ENCODE results near the gene UGT2A2. TPM values are rescaled to one million over a fixed set of nuclear protein-coding genes. Genes with fewer than 3 reads are reported as not detected.
"Not testable (repeated sequence)": the region's sequence is repeated elsewhere in the genome, so short reads cannot be mapped to it uniquely, and the experiment has no call there.

Gene UGT2A2
- not detected for total RNA-seq

DNA sequence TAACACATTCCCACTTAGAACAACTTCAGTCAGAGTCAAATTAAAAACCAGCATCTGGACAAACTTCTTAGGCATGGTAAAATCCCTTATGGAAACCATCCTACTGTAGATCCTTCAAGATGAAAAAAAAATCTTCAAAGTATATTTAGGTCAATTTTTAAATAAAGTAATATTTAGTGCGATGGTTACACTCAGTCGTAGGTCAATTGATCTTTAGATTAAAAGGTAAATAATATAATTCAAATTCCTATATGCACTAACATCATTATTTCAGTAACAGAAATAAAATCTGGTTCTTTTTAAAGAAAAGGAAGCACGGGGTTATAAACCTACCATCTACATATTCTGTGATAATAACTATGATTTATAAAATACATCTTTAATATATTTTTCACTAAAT is at the start of gene UGT2A2:
TSS of gene UGT2A2 (minus strand) at position 101 of the 400 bp plus-strand sequence. CDS start at position 99, 2 bp downstream.
- DNase-seq: no peak
- no peaks in the 10 kb centered on the region for H3K27me3 ChIP-seq
- H3K36me3 ChIP-seq: no peaks in the 10 kb centered on the region
- intact Hi-C loops (cut with DNase I; ENCODE audit: low total_unique reads) (no loop called here), in situ Hi-C loops (cut with MboI; ENCODE audit: low pct_ligation_motif_present in 1 of 4, low pct_unique_long_range_greater_than_20kb in 1 of 4, low sequenced_read_pairs in 3 of 4) (no loop called here)
- TF ChIP-seq, protein P1, sequence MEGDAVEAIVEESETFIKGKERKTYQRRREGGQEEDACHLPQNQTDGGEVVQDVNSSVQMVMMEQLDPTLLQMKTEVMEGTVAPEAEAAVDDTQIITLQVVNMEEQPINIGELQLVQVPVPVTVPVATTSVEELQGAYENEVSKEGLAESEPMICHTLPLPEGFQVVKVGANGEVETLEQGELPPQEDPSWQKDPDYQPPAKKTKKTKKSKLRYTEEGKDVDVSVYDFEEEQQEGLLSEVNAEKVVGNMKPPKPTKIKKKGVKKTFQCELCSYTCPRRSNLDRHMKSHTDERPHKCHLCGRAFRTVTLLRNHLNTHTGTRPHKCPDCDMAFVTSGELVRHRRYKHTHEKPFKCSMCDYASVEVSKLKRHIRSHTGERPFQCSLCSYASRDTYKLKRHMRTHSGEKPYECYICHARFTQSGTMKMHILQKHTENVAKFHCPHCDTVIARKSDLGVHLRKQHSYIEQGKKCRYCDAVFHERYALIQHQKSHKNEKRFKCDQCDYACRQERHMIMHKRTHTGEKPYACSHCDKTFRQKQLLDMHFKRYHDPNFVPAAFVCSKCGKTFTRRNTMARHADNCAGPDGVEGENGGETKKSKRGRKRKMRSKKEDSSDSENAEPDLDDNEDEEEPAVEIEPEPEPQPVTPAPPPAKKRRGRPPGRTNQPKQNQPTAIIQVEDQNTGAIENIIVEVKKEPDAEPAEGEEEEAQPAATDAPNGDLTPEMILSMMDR (IDR thresholded peaks at IDR 0.05): no peak
- TF ChIP-seq POLR2A (IDR thresholded peaks at IDR 0.05) (no peak), POLR2AphosphoS5 (IDR thresholded peaks at IDR 0.05) (no peak), EP300 (IDR thresholded peaks at IDR 0.05; ENCODE audit: low read depth) (no peak)
- H3K4me3 ChIP-seq: no peak within 1 kb of the TSS
- H3K4me1 ChIP-seq: no peaks in the 10 kb centered on the region
- no peaks in the 10 kb centered on the region for H3K9me3 ChIP-seq
- H3K27ac ChIP-seq: no peak within 1 kb of the TSS
- WGBS, 2 donors (ENCODE audit: low coverage in 1 of 2): 85 to 88% methylated on average over 3 of the region's 3 CpGs

DNA sequence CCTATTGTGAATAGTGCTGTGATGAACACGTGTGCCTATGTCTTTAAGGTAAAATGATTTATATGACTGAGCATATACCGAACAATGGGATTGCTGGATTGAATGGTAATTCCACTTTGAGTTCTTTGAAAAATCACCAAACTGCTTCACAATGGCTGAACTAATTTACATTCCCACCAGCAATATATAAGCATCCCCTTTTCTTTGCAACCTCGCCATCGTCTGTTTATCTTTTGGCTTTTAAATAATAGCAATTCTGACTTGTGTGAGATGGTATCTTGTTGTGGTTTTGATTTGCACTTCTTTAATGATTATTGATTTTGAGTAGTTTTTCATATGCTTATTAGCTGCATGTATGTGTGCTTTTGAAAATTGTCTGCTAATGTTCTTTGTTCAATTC is 45.4 kb upstream of the UGT2A2 start:
- Histone ChIP-seq H3K9me3 (no peaks in the 10 kb centered on the region), H3K27ac (no peak overlapping the region), H3K36me3 (no peaks in the 10 kb centered on the region), H3K27me3 (no peaks in the 10 kb centered on the region), H3K4me1 (peaks cover 0 to 3% (median 1%) of the 10 kb centered on the region in 4 donors), H3K4me3 (no peak overlapping the region)
- TF ChIP-seq, protein P1 (IDR thresholded peaks at IDR 0.05): no peak
- TF ChIP-seq EP300 (IDR thresholded peaks at IDR 0.05; ENCODE audit: low read depth) (no peak), POLR2AphosphoS5 (IDR thresholded peaks at IDR 0.05) (no peak), POLR2A (IDR thresholded peaks at IDR 0.05) (no peak)
- in situ Hi-C loops (cut with MboI; ENCODE audit: low pct_ligation_motif_present in 1 of 4, low pct_unique_long_range_greater_than_20kb in 1 of 4, low sequenced_read_pairs in 3 of 4): loop anchor here (10.0 to 25.0 kb wide), 5 partner anchors 127 to 827 kb away; partner anchors contain the start of genes AMTN (in 2 of the 4) and ODAM (in 2 of the 4)
- intact Hi-C loops (cut with DNase I; ENCODE audit: low total_unique reads): no loop called here
- WGBS, 2 donors (ENCODE audit: low coverage in 1 of 2): 55 to 59% methylated on average over 4 of the region's 4 CpGs
- DNase-seq: no peak

DNA sequence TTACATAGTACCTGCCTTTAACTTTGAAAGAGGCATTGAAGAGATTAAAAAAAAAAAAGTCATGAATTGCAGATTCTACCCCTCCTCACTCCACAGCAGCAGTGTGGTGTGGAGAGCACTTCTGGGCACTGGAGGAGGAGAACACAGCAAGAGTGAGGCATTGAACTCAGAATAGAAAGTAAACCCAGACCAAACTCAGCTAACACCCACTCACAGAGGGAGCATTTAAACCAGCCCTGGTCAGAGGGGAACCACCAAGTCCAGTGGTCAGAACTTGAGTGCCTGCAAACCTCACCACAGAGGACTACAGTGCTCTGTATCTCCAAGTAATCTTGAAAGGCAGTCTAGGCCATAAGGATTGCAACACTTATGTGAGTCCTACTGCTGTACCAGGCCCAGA is 29.2 kb upstream of the UGT2A2 start:
- no peak for DNase-seq
- H3K36me3 ChIP-seq: no peaks in the 10 kb centered on the region
- no peak overlapping the region for H3K27ac ChIP-seq
- no peaks in the 10 kb centered on the region for H3K9me3 ChIP-seq
- in situ Hi-C loops (cut with MboI; ENCODE audit: low pct_ligation_motif_present in 1 of 4, low pct_unique_long_range_greater_than_20kb in 1 of 4, low sequenced_read_pairs in 3 of 4) (no loop called here), intact Hi-C loops (cut with DNase I; ENCODE audit: low total_unique reads) (no loop called here)
- TF ChIP-seq, protein P1 (IDR thresholded peaks at IDR 0.05): no peak
- TF ChIP-seq EP300 (IDR thresholded peaks at IDR 0.05; ENCODE audit: low read depth): no peak
- no peaks in the 10 kb centered on the region for H3K4me1 ChIP-seq
- no peak overlapping the region for H3K4me3 ChIP-seq
- no peaks in the 10 kb centered on the region for H3K27me3 ChIP-seq

DNA sequence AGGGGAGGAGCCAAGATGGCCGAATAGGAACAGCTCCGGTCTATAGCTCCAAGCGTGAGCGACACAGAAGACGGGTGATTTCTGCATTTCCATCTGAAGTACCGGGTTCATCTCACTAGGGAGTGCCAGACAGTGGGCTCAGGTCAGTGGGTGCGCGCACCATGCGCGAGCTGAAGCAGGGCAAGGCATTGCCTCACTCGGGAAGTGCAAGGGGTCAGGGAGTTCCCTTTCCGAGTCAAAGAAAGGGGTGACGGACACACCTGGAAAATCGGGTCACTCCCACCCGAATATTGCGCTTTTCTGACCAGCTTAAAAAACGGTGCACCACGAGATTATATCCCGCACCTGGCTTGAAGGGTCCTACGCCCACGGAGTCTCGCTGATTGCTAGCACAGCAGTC is 24.6 kb upstream of the UGT2A2 start:
- H3K4me3 ChIP-seq; DNase-seq; H3K4me1 ChIP-seq; H3K27ac ChIP-seq; H3K36me3 ChIP-seq; in situ Hi-C loops (cut with MboI; ENCODE audit: low pct_ligation_motif_present in 1 of 4, low pct_unique_long_range_greater_than_20kb in 1 of 4, low sequenced_read_pairs in 3 of 4); H3K27me3 ChIP-seq; H3K9me3 ChIP-seq; intact Hi-C loops (cut with DNase I; ENCODE audit: low total_unique reads): not testable (repeated sequence)
- WGBS, 2 donors (ENCODE audit: low coverage in 1 of 2): 86 to 90% methylated on average over 6 to 22 of the region's 22 CpGs

DNA sequence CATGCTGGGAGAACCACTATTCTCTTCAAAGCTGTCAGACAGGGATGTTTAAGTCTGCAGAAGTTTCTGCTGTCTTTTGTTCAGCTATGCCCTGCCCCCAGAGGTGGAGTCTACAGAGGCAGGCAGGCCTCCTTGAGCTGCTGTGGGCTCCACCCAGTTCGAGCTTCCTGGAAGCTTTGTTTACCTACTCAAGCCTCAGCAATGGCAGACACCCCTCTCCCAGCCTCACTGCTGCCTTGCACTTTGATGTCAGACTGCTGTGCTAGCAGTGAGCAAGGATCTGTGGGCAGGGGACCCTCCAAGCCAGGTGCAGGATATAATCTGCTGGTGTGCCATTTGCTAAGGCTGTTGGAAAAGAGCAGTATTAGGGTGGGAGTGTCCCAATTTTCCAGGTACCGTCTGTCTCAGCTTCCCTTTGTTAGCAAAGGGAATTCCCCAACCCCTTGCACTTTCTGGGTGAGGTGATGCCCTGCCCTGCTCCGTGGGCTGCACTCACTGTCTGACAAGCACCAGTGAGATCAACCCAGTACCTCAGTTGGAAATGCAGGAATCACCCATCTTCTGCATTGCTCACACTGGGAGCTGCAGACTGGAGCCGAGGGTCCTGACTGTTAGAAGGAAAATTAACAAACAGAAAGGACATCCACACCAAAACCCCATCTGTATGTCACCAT is 21.8 kb upstream of the UGT2A2 start:
- H3K36me3 ChIP-seq; in situ Hi-C loops (cut with MboI; ENCODE audit: low pct_ligation_motif_present in 1 of 4, low pct_unique_long_range_greater_than_20kb in 1 of 4, low sequenced_read_pairs in 3 of 4): not testable (repeated sequence)

More for the DNA sequence above, 21.8 kb upstream of the UGT2A2 start:
- H3K27me3 ChIP-seq; H3K9me3 ChIP-seq; H3K4me3 ChIP-seq; DNase-seq; H3K4me1 ChIP-seq; intact Hi-C loops (cut with DNase I; ENCODE audit: low total_unique reads); H3K27ac ChIP-seq: not testable (repeated sequence)
- 54% methylated on average over 4 of the region's 4 CpGs; no CpG with 5 or more reads in 1 of the 2 donors for WGBS, 2 donors (ENCODE audit: low coverage in 1 of 2)

Measured in transverse colon (tissue), 4 donors.